Ectodermal cell (in vitro differentiated cells): Measurements from ENCODE around the gene NDUFA6.
"Not testable (repeated sequence)": the region's sequence is repeated elsewhere in the genome, so short reads cannot be mapped to it uniquely, and the experiment has no call there.

Experiments
- H3K27ac ChIP-seq: 2 replicates; pipeline ENCODE4 v1.7.0; 2013; ENCODE audit warnings: mild to moderate bottlenecking, low read depth, low read length; ENCODE audit not compliant: insufficient read depth, poor library complexity, severe bottlenecking
- H3K27me3 ChIP-seq: 2 replicates; pipeline ENCODE4 v1.7.0; 2013; ENCODE audit warnings: mild to moderate bottlenecking, low read length; ENCODE audit not compliant: insufficient read depth, control insufficient read depth, poor library complexity, severe bottlenecking
- H3K36me3 ChIP-seq: one replicate; pipeline ENCODE4 v1.7.0; 2013; ENCODE audit warnings: low read length; ENCODE audit not compliant: control insufficient read depth, insufficient read depth
- H3K4me1 ChIP-seq: one replicate; pipeline ENCODE4 v1.7.0; 2013; ENCODE audit warnings: low read length; ENCODE audit not compliant: control insufficient read depth, insufficient read depth
- H3K4me3 ChIP-seq: 2 replicates; pipeline ENCODE4 v1.7.0; 2013; ENCODE audit warnings: low read depth, low read length, control low read depth; ENCODE audit not compliant: insufficient read depth
- H3K9me3 ChIP-seq: 2 replicates; pipeline ENCODE4 v1.7.0; 2013; ENCODE audit warnings: mild to moderate bottlenecking, low read length, moderate library complexity; ENCODE audit not compliant: control insufficient read depth
- WGBS, 2 experiments: methylation state at CpG; one replicate each; pipeline ENCODE4 v1.1.7; 2013; ENCODE audit warnings: missing lambda C conversion rate in 2 of 2; 5-methylcytosine and 5-hydroxymethylcytosine counted together

The NDUFA6 gene

GRCh38 chr22:42071508-42071907, 19.1 kb downstream of the NDUFA6 start:
- not testable (repeated sequence) for H3K36me3 ChIP-seq, H3K9me3 ChIP-seq, H3K27ac ChIP-seq, H3K4me1 ChIP-seq, H3K27me3 ChIP-seq
- WGBS, 2 experiments: 91 to 92% methylated on average over 7 of the region's 7 CpGs
- H3K4me3 ChIP-seq: peak overlapping the region; percentile 57

GRCh38 chr22:42070517-42071422, 19.8 kb downstream of the NDUFA6 start, which contains the start of gene NAGA:
TSS of gene NAGA (minus strand) at chr22:42070812. CDS start at chr22:42070297, 515 bp downstream.
- Histone ChIP-seq H3K36me3 (no peaks in the 10 kb centered on the region), H3K27ac (no peak within 1 kb of the TSS), H3K9me3 (no peaks in the 10 kb centered on the region), H3K27me3 (peaks cover 10% of the 10 kb centered on the region), H3K4me3 (peak within 1 kb of the TSS; percentile 57), H3K4me1 (peaks cover 3% of the 10 kb centered on the region)
- 3% methylated on average over 56 of the region's 56 CpGs for WGBS, 2 experiments

GRCh38 chr22:42069801-42070516, 20.6 kb downstream of the NDUFA6 start:
- H3K36me3 ChIP-seq: no peaks in the 10 kb centered on the region
- H3K27me3 ChIP-seq: peaks cover 10% of the 10 kb centered on the region
- 32 to 33% methylated on average over 19 of the region's 19 CpGs for WGBS, 2 experiments
- H3K9me3 ChIP-seq: no peaks in the 10 kb centered on the region
- H3K27ac ChIP-seq: no peak overlapping the region
- peak overlapping the region; percentile 57 for H3K4me3 ChIP-seq
- peaks cover 3% of the 10 kb centered on the region for H3K4me1 ChIP-seq

GRCh38 chr22:42068291-42068690, 22.3 kb downstream of the NDUFA6 start:
- Histone ChIP-seq H3K4me3 (no peak overlapping the region), H3K9me3 (no peaks in the 10 kb centered on the region), H3K27me3 (no peaks in the 10 kb centered on the region), H3K4me1 (peaks cover 3% of the 10 kb centered on the region), H3K36me3 (no peaks in the 10 kb centered on the region), H3K27ac (no peak overlapping the region)
- WGBS, 2 experiments: 92 to 96% methylated on average over 4 of the region's 4 CpGs

- no peaks in the 10 kb centered on the region for H3K9me3 ChIP-seq
- H3K27me3 ChIP-seq: no peaks in the 10 kb centered on the region
- WGBS, 2 experiments: 89 to 91% methylated on average over 14 of the region's 14 CpGs
- H3K27ac ChIP-seq: no peak overlapping the region
- H3K4me3 ChIP-seq: no peak overlapping the region
- H3K36me3 ChIP-seq: peaks cover 1% of the 10 kb centered on the region
- H3K4me1 ChIP-seq: peaks cover 3% of the 10 kb centered on the region
Observed at GRCh38 chr22:42067671-42068251, 22.8 kb downstream of the NDUFA6 start.

- peaks cover 4% of the 10 kb centered on the region for H3K36me3 ChIP-seq
- no peaks in the 10 kb centered on the region for H3K9me3 ChIP-seq
- no peaks in the 10 kb centered on the region for H3K27me3 ChIP-seq
- no peak overlapping the region for H3K4me3 ChIP-seq
- peaks cover 3% of the 10 kb centered on the region for H3K4me1 ChIP-seq
- no peak overlapping the region for H3K27ac ChIP-seq
- 95 to 96% methylated on average over 10 of the region's 10 CpGs for WGBS, 2 experiments
Observed at GRCh38 chr22:42066937-42067336, 23.6 kb downstream of the NDUFA6 start.

- H3K27ac ChIP-seq: no peak overlapping the region
- no peaks in the 10 kb centered on the region for H3K9me3 ChIP-seq
- no peaks in the 10 kb centered on the region for H3K27me3 ChIP-seq
- peaks cover 3% of the 10 kb centered on the region for H3K4me1 ChIP-seq
- H3K36me3 ChIP-seq: peaks cover 4% of the 10 kb centered on the region
- 93 to 94% methylated on average over 7 of the region's 7 CpGs for WGBS, 2 experiments
- no peak overlapping the region for H3K4me3 ChIP-seq
Observed at GRCh38 chr22:42066126-42066761, 24.3 kb downstream of the NDUFA6 start.

- H3K36me3 ChIP-seq: peaks cover 7% of the 10 kb centered on the region
- 84 to 85% methylated on average over 13 of the region's 13 CpGs for WGBS, 2 experiments
- no peaks in the 10 kb centered on the region for H3K9me3 ChIP-seq
- peaks cover 3% of the 10 kb centered on the region for H3K4me1 ChIP-seq
- no peak overlapping the region for H3K27ac ChIP-seq
- no peaks in the 10 kb centered on the region for H3K27me3 ChIP-seq
- H3K4me3 ChIP-seq: no peak overlapping the region
Observed at GRCh38 chr22:42065438-42066125, 25.0 kb downstream of the NDUFA6 start.

GRCh38 chr22:42064629-42065028, 25.9 kb downstream of the NDUFA6 start:
- H3K27me3 ChIP-seq: no peaks in the 10 kb centered on the region
- H3K27ac ChIP-seq: no peak overlapping the region
- no peaks in the 10 kb centered on the region for H3K9me3 ChIP-seq
- WGBS, 2 experiments: 91 to 100% methylated on average over 1 of the region's 1 CpG
- H3K4me1 ChIP-seq: no peaks in the 10 kb centered on the region
- peaks cover 11% of the 10 kb centered on the region for H3K36me3 ChIP-seq
- no peak overlapping the region for H3K4me3 ChIP-seq
